NCI-H82 treated with DMSO at 0.1 percent for 48 hours (cell line): ENCODE data around the gene AOPEP.
"Not testable (repeated sequence)": the region's sequence is repeated elsewhere in the genome, so short reads cannot be mapped to it uniquely, and the experiment has no call there.

Experiments
- DNase-seq: peaks from one replicate; lab custom pipeline; 2025; ENCODE audit not compliant: unreplicated experiment; lab: John Stamatoyannopoulos, UW

The AOPEP gene

GRCh38 chr9:94867281-94867841, 140.9 kb downstream of the AOPEP start:
- DNase-seq: no peak

GRCh38 chr9:94867842-94868312, 141.4 kb downstream of the AOPEP start:
- DNase-seq: no peak

- DNase-seq: no peak
Measured at GRCh38 chr9:94868464-94868863, 142.0 kb downstream of the AOPEP start.

GRCh38 chr9:94869415-94869843, 142.9 kb downstream of the AOPEP start:
- DNase-seq: no peak

- no peak for DNase-seq
Measured at GRCh38 chr9:94870465-94870792, 143.9 kb downstream of the AOPEP start.

GRCh38 chr9:94870793-94871558, 144.5 kb downstream of the AOPEP start:
- no peak for DNase-seq

GRCh38 chr9:94872083-94872833, 145.8 kb downstream of the AOPEP start:
- no peak for DNase-seq

- no peak for DNase-seq
Measured at GRCh38 chr9:94872891-94873511, 146.5 kb downstream of the AOPEP start.

GRCh38 chr9:94874316-94874715, 147.8 kb downstream of the AOPEP start:
- DNase-seq: no peak

GRCh38 chr9:94875300-94876020, 149.0 kb downstream of the AOPEP start:
- no peak for DNase-seq

- DNase-seq: not testable (repeated sequence)
Measured at GRCh38 chr9:94878804-94879203, 152.3 kb downstream of the AOPEP start.

- no peak for DNase-seq
Measured at GRCh38 chr9:94879230-94879629, 152.7 kb downstream of the AOPEP start.

- no peak for DNase-seq
Measured at GRCh38 chr9:94881023-94881422, 154.5 kb downstream of the AOPEP start.

- DNase-seq: no peak
Measured at GRCh38 chr9:94881454-94881853, 155.0 kb downstream of the AOPEP start.

GRCh38 chr9:94881940-94882339, 155.4 kb downstream of the AOPEP start:
- DNase-seq: no peak

- no peak for DNase-seq
Measured at GRCh38 chr9:94882966-94883641, 156.6 kb downstream of the AOPEP start.

GRCh38 chr9:94885854-94886447, 159.5 kb downstream of the AOPEP start:
- DNase-seq: no peak

- DNase-seq: no peak
Measured at GRCh38 chr9:94887721-94888120, 161.2 kb downstream of the AOPEP start.

- no peak for DNase-seq
Measured at GRCh38 chr9:94888775-94889174, 162.3 kb downstream of the AOPEP start.

- DNase-seq: no peak
Measured at GRCh38 chr9:94889628-94890027, 163.1 kb downstream of the AOPEP start.
